Fibroblast of the conjunctiva (primary cell): Measurements from ENCODE around the gene HSD17B13.

ENCODE experiments used
- DNase-seq: peaks from one replicate; pipeline ENCODE4 v3.0.0-alpha.2; 2010; ENCODE audit warnings: low read depth

HSD17B13 gene

GRCh38 chr4:87266986-87267385 lies 55.7 kb downstream of the HSD17B13 start:
- DNase-seq = no peak

GRCh38 chr4:87262886-87263285 lies 59.8 kb downstream of the HSD17B13 start:
- DNase-seq = no peak

- no peak for DNase-seq
These were observed 62.2 kb downstream of the HSD17B13 start for GRCh38 chr4:87260477-87260876.

GRCh38 chr4:87258677-87259076 lies 64.0 kb downstream of the HSD17B13 start:
- DNase-seq = no peak

- no peak for DNase-seq
These were observed 65.2 kb downstream of the HSD17B13 start for GRCh38 chr4:87257523-87257922.

GRCh38 chr4:87255755-87256154 lies 66.9 kb downstream of the HSD17B13 start:
- no peak for DNase-seq
